ENCODE measurements around the gene AUH. TPM values are rescaled to one million over a fixed set of nuclear protein-coding genes. Genes with fewer than 3 reads are reported as not detected.

AUH gene
- total RNA-seq, 1 experiment from 2014 or later = 21.7 TPM

DNA sequence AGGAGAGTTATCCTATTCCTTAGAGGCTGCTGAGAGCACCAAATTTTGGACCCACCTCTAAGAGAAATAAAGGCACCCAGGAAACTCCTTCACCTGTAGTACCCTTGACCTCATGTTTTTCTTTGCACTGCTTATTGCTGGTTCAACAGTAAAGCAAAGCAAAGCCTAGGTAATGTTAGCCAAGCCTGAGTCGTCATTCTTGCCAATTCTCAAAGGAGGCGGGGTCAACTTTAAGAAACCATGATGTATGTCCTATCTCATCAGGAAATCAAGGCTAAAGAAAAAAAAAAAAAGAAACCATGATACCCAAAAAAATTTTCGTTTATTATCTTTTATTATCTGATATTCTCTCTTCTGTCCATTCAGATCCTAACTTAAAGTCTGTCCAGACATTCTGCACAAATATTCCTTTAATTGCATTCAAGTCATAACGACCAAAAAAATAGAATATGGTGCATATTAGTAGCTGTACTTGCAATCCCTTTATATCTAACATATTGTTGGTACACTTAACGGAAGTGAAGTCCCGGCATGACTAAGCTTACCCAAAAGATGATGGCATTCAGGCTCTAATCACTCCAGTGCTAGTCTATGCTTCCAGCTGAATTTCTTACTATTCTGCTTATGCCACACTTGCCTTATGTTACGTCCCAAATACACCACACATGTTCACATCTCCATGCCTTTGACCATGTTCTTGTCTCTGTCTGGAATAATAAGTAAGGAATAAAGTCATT, 1.8 kb downstream of the AUH start:
- H2BK12ac ChIP-seq (ENCODE audit: insufficient read length, low read depth, low read length) = no peak overlapping the region
- no peaks in the 10 kb centered on the region for H3K9me3 ChIP-seq (ENCODE audit: control insufficient read depth, low read depth, low read length)
- no peak overlapping the region for H3K23ac ChIP-seq (ENCODE audit: insufficient read length, low read depth, low read length)
- Mint-ChIP-seq H3K27me3 (ENCODE audit: low read depth) (no peaks in the 10 kb centered on the region; the same call in none of the 2 replicates), H3K36me3 (ENCODE audit: insufficient read depth in 1 of 3, low read depth in 3 of 3) (peaks cover 12 to 39% (median 17%) of the 10 kb centered on the region in 3 experiments; a peak in 6 of 7 replicates), H3K9me3 (peaks cover under 1 to 6% of the 10 kb centered on the region in 2 experiments; a peak in 4 of 5 replicates), H3K4me3 (peak overlapping the region; percentile 94 to 98), H3K27ac (peak overlapping the region in 1 of 3 experiments; percentile 60; a peak in 1 of 7 replicates), H3K4me1 (peaks cover 22 to 25% of the 10 kb centered on the region in 2 experiments)
- H3K79me1 ChIP-seq (ENCODE audit: insufficient read depth, low read depth, low read length, poor library complexity, severe bottlenecking) = no peaks in the 10 kb centered on the region
- no CpG with 5 or more reads among the region's 7 CpGs for WGBS (ENCODE audit: extremely low coverage, insufficient read length, low lambda C conversion rate)
- DNase-seq = no peak
- peak overlapping the region; percentile 65 for H3K4me2 ChIP-seq (ENCODE audit: insufficient read depth, insufficient read length, low read length)
- TF ChIP-seq, protein P1, sequence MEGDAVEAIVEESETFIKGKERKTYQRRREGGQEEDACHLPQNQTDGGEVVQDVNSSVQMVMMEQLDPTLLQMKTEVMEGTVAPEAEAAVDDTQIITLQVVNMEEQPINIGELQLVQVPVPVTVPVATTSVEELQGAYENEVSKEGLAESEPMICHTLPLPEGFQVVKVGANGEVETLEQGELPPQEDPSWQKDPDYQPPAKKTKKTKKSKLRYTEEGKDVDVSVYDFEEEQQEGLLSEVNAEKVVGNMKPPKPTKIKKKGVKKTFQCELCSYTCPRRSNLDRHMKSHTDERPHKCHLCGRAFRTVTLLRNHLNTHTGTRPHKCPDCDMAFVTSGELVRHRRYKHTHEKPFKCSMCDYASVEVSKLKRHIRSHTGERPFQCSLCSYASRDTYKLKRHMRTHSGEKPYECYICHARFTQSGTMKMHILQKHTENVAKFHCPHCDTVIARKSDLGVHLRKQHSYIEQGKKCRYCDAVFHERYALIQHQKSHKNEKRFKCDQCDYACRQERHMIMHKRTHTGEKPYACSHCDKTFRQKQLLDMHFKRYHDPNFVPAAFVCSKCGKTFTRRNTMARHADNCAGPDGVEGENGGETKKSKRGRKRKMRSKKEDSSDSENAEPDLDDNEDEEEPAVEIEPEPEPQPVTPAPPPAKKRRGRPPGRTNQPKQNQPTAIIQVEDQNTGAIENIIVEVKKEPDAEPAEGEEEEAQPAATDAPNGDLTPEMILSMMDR (conservative IDR thresholded peaks at IDR 0.05) = no peak
- no peak overlapping the region for H3K14ac ChIP-seq (ENCODE audit: insufficient read depth, low read length)
- H2BK20ac ChIP-seq (ENCODE audit: low read depth, low read length, poor library complexity, severe bottlenecking) = no peak overlapping the region
- no peaks in the 10 kb centered on the region for H4K20me1 ChIP-seq (ENCODE audit: control insufficient read depth, insufficient read depth, insufficient read length)
- H3K4me1 ChIP-seq (ENCODE audit: insufficient read depth, low read length) = peaks cover 8% of the 10 kb centered on the region
- H3K18ac ChIP-seq (ENCODE audit: insufficient read length, low read depth, low read length) = no peak overlapping the region
- no peak overlapping the region for H3T11ph ChIP-seq (ENCODE audit: low read length)
- no peak overlapping the region for H4K8ac ChIP-seq (replicated peaks; ENCODE audit: insufficient read length, low read depth, low read length)
- no peak overlapping the region for H2BK120ac ChIP-seq (ENCODE audit: low read depth, low read length, poor library complexity, severe bottlenecking)
- no peaks in the 10 kb centered on the region for H3K27me3 ChIP-seq (ENCODE audit: insufficient read depth, low read length)
- no peaks in the 10 kb centered on the region for H3K23me2 ChIP-seq (ENCODE audit: insufficient read length, low read depth, low read length, poor library complexity, severe bottlenecking)
- no peak overlapping the region for H3K4ac ChIP-seq (ENCODE audit: low read depth, low read length)
- H3K9ac ChIP-seq (ENCODE audit: extremely low read depth, insufficient read length, low read length) = no peak overlapping the region
- no peak overlapping the region for H2BK15ac ChIP-seq (ENCODE audit: low read depth, low read length)
- no peak overlapping the region for H4K91ac ChIP-seq (ENCODE audit: insufficient read length, low read depth, low read length)
- H2BK5ac ChIP-seq (ENCODE audit: insufficient read length, low read length) = no peak overlapping the region
- H2AK5ac ChIP-seq (ENCODE audit: insufficient read length, low read length) = no peak overlapping the region
- H3K27ac ChIP-seq (ENCODE audit: insufficient read length, low read depth, low read length) = no peak overlapping the region
- peaks cover 15% of the 10 kb centered on the region; the same call in 1 of the 2 replicates for H3K79me2 ChIP-seq (ENCODE audit: insufficient read depth, low read length)
- H4K5ac ChIP-seq (ENCODE audit: insufficient read length, low read depth, low read length) = no peak overlapping the region
- no peak overlapping the region for H2AFZ ChIP-seq (ENCODE audit: low read length)
- H3K56ac ChIP-seq (ENCODE audit: insufficient read length, low read depth, low read length) = no peak overlapping the region
